Smooth muscle cell (in vitro differentiated cells): ENCODE measurements around the gene CDK19. TPM values are rescaled to one million over a fixed set of nuclear protein-coding genes. Genes with fewer than 3 reads are reported as not detected.
"Not testable (repeated sequence)": the region's sequence is repeated elsewhere in the genome, so short reads cannot be mapped to it uniquely, and the experiment has no call there.

Experiments used
- DNase-seq: peaks from one replicate; lab custom pipeline; 2025; ENCODE audit not compliant: unreplicated experiment; lab: John Stamatoyannopoulos, UW
- H2AFZ ChIP-seq: fragments of 200-600 bp; sonication (generic); 2 replicates; pipeline ENCODE4 v1.6.0; 2016; ENCODE audit warnings: antibody characterized with exemption, low read depth, mild to moderate bottlenecking
- H3F3A ChIP-seq: fragments of 200-600 bp; sonication (generic); 2 replicates; pipeline ENCODE4 v1.6.0; 2017; ENCODE audit warnings: antibody characterized with exemption, low read depth
- H3K27ac ChIP-seq: fragments of 200-600 bp; sonication (generic); 2 replicates; pipeline ENCODE4 v1.5.1; 2016; ENCODE audit warnings: low read depth, mild to moderate bottlenecking
- H3K27me3 ChIP-seq: fragments of 200-600 bp; sonication (generic); 2 replicates; pipeline ENCODE4 v1.6.1; 2016; ENCODE audit warnings: low read depth, mild to moderate bottlenecking
- H3K36me3 ChIP-seq: fragments of 200-600 bp; sonication (generic); 2 replicates; pipeline ENCODE4 v1.5.1; 2016; ENCODE audit warnings: low read depth
- H3K4me1 ChIP-seq: fragments of 200-600 bp; sonication (generic); 2 replicates; pipeline ENCODE4 v1.5.1; 2016; ENCODE audit warnings: low read depth
- H3K4me2 ChIP-seq: fragments of 200-600 bp; sonication (generic); 2 replicates; pipeline ENCODE4 v1.6.0; 2016; ENCODE audit warnings: mild to moderate bottlenecking
- H3K4me3 ChIP-seq: fragments of 200-600 bp; sonication (generic); 2 replicates; pipeline ENCODE4 v1.5.1; 2016; ENCODE audit warnings: mild to moderate bottlenecking
- H3K79me2 ChIP-seq: fragments of 200-600 bp; sonication (generic); 2 replicates; pipeline ENCODE4 v1.6.0; 2016; ENCODE audit warnings: low read depth, mild to moderate bottlenecking
- H3K9ac ChIP-seq: fragments of 200-600 bp; sonication (generic); 2 replicates; pipeline ENCODE4 v1.6.0; 2016; ENCODE audit warnings: low read depth
- H3K9me3 ChIP-seq: fragments of 200-600 bp; sonication (generic); replicated peaks from 2 replicates; pipeline ENCODE4 v1.5.1; 2016; ENCODE audit warnings: low read depth
- H4K20me1 ChIP-seq: fragments of 200-600 bp; sonication (generic); 2 replicates; pipeline ENCODE4 v1.6.0; 2016; ENCODE audit warnings: low read depth
- WGBS: methylation state at CpG from one replicate; pipeline ENCODE4 v1.1.7; 2016; ENCODE audit warnings: low lambda C conversion rate; 5-methylcytosine and 5-hydroxymethylcytosine counted together
- polyA plus RNA-seq: library from polyadenylated mRNA; unstranded; fragments of >200 nt; fragmentation: Nextera tagmentation; extraction: Ambion mirVana; gene quantifications from 2 replicates; pipeline ENCODE4 v1.2.1, GENCODE V29; 2016
- total RNA-seq: library from RNA; depleted of rRNA; stranded (reverse); fragments of >200 nt; gene quantifications from 2 replicates; pipeline ENCODE4 v1.2.3, GENCODE V29; 2014
- TF ChIP-seq, protein P1 (sequence below): fragments of 200-600 bp; sonication (generic); IDR thresholded peaks from 2 replicates; pipeline ENCODE4 v1.5.1; 2017; ENCODE audit warnings: borderline replicate concordance, mild to moderate bottlenecking, antibody characterized with exemption; ENCODE audit not compliant: insufficient read depth, poor library complexity, severe bottlenecking

Gene CDK19
- total and polyA plus RNA-seq, 2 experiments from 2014 or later, result 3.7 to 14.0 TPM

GRCh38 chr6:110757926-110758325 is 57.3 kb downstream of the CDK19 start:
- H3K9ac ChIP-seq, result no peak overlapping the region
- H3K27me3 ChIP-seq, result no peaks in the 10 kb centered on the region
- H3K4me1 ChIP-seq, result no peaks in the 10 kb centered on the region
- no peaks in the 10 kb centered on the region for H3K79me2 ChIP-seq
- H3F3A ChIP-seq, result no peaks in the 10 kb centered on the region
- no peak overlapping the region for H2AFZ ChIP-seq
- no peak overlapping the region for H3K4me2 ChIP-seq
- peaks cover 39% of the 10 kb centered on the region for H4K20me1 ChIP-seq
- no peak overlapping the region for H3K4me3 ChIP-seq
- TF ChIP-seq, protein P1, sequence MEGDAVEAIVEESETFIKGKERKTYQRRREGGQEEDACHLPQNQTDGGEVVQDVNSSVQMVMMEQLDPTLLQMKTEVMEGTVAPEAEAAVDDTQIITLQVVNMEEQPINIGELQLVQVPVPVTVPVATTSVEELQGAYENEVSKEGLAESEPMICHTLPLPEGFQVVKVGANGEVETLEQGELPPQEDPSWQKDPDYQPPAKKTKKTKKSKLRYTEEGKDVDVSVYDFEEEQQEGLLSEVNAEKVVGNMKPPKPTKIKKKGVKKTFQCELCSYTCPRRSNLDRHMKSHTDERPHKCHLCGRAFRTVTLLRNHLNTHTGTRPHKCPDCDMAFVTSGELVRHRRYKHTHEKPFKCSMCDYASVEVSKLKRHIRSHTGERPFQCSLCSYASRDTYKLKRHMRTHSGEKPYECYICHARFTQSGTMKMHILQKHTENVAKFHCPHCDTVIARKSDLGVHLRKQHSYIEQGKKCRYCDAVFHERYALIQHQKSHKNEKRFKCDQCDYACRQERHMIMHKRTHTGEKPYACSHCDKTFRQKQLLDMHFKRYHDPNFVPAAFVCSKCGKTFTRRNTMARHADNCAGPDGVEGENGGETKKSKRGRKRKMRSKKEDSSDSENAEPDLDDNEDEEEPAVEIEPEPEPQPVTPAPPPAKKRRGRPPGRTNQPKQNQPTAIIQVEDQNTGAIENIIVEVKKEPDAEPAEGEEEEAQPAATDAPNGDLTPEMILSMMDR, result no peak
- no peak overlapping the region for H3K27ac ChIP-seq
- no peak for DNase-seq
- 96% methylated on average over 4 of the region's 4 CpGs for WGBS
- no peaks in the 10 kb centered on the region for H3K36me3 ChIP-seq
- no peaks in the 10 kb centered on the region for H3K9me3 ChIP-seq

DNA sequence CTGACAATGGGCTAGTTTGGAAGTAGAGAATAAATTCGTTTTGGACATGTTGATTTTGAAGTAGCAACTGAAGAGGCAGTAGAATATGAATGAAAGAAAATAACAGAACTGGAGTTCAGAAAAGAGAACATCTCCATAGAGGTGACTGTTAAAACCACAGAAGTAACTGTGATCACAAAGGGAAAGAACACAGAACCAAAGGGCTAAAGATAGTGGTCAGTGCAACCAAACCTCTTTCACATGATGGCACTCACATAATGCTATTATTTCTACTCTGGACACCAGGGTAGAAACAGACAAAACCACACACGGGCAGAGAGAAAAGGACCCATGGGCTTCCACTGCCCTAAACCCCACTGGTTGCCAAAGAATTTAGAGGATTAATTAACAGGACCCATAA is 58.5 kb downstream of the CDK19 start:
- Histone ChIP-seq H3K9me3 (no peaks in the 10 kb centered on the region), H3K36me3 (no peaks in the 10 kb centered on the region), H3K27me3 (no peaks in the 10 kb centered on the region), H4K20me1 (peaks cover 34% of the 10 kb centered on the region), H3K4me1 (no peaks in the 10 kb centered on the region), H3K27ac (no peak overlapping the region), H3K4me2 (no peak overlapping the region), H3K9ac (no peak overlapping the region), H2AFZ (no peak overlapping the region), H3K4me3 (no peak overlapping the region), H3F3A (no peaks in the 10 kb centered on the region), H3K79me2 (no peaks in the 10 kb centered on the region)
- WGBS, result 81% methylated on average over 2 of the region's 2 CpGs
- no peak for DNase-seq
- TF ChIP-seq, protein P1, result no peak

GRCh38 chr6:110755411-110755834 is 59.8 kb downstream of the CDK19 start:
- TF ChIP-seq, protein P1, result no peak
- 91% methylated on average over 3 of the region's 3 CpGs for WGBS
- Histone ChIP-seq H3K4me1 (no peaks in the 10 kb centered on the region), H3K9me3 (no peaks in the 10 kb centered on the region), H4K20me1 (peaks cover 23% of the 10 kb centered on the region), H3K9ac (no peak overlapping the region), H3K36me3 (no peaks in the 10 kb centered on the region), H3K4me2 (no peak overlapping the region), H3K27me3 (no peaks in the 10 kb centered on the region), H3K27ac (no peak overlapping the region), H3K4me3 (no peak overlapping the region), H3K79me2 (no peaks in the 10 kb centered on the region), H2AFZ (no peak overlapping the region), H3F3A (no peaks in the 10 kb centered on the region)
- DNase-seq, result no peak

- H2AFZ ChIP-seq, H3K4me2 ChIP-seq, H3F3A ChIP-seq, H3K4me1 ChIP-seq, H3K79me2 ChIP-seq, H3K36me3 ChIP-seq, H3K9me3 ChIP-seq, H3K9ac ChIP-seq, H3K27ac ChIP-seq, H3K4me3 ChIP-seq, H3K27me3 ChIP-seq, DNase-seq: not testable (repeated sequence)
- H4K20me1 ChIP-seq, result peaks cover 27% of the 10 kb centered on the region
- 96% methylated on average over 9 of the region's 9 CpGs for WGBS
These were observed 61.2 kb downstream of the CDK19 start for GRCh38 chr6:110753936-110754668.
